DMS153 treated with DMSO at 0.1 percent for 48 hours (cell line): ENCODE data around the gene PTGIS.

Source experiments
- DNase-seq: peaks from one replicate; lab custom pipeline; 2025; ENCODE audit not compliant: unreplicated experiment; lab: John Stamatoyannopoulos, UW

Gene PTGIS

GRCh38 chr20:49532285-49532946 lies 35.5 kb downstream of the PTGIS start:
- DNase-seq = no peak

- DNase-seq = no peak
Measured at GRCh38 chr20:49529470-49529869, 38.5 kb downstream of the PTGIS start.

GRCh38 chr20:49526568-49526967 lies 41.4 kb downstream of the PTGIS start:
- DNase-seq = no peak

- no peak for DNase-seq
Measured at GRCh38 chr20:49526056-49526455, 41.9 kb downstream of the PTGIS start.

GRCh38 chr20:49523767-49524360 lies 44.1 kb downstream of the PTGIS start:
- DNase-seq = no peak

GRCh38 chr20:49521356-49521755 lies 46.6 kb downstream of the PTGIS start:
- DNase-seq = no peak

- DNase-seq = no peak
Measured at GRCh38 chr20:49519777-49520359, 48.1 kb downstream of the PTGIS start.

GRCh38 chr20:49519212-49519712 lies 48.7 kb downstream of the PTGIS start:
- DNase-seq = no peak

GRCh38 chr20:49518576-49518975 lies 49.4 kb downstream of the PTGIS start:
- no peak for DNase-seq

- no peak for DNase-seq
Measured at GRCh38 chr20:49517805-49518100, 50.2 kb downstream of the PTGIS start.

GRCh38 chr20:49516916-49517804 lies 50.8 kb downstream of the PTGIS start:
- no peak for DNase-seq

GRCh38 chr20:49515586-49515985 lies 52.4 kb downstream of the PTGIS start:
- peak; percentile 31 for DNase-seq

GRCh38 chr20:49513517-49513916 lies 54.4 kb downstream of the PTGIS start:
- DNase-seq = no peak

GRCh38 chr20:49513009-49513408 lies 54.9 kb downstream of the PTGIS start:
- no peak for DNase-seq

GRCh38 chr20:49511788-49512525 lies 56.0 kb downstream of the PTGIS start:
- no peak for DNase-seq

- DNase-seq = no peak
Measured at GRCh38 chr20:49510562-49511122, 57.3 kb downstream of the PTGIS start.

GRCh38 chr20:49508435-49509199 lies 59.3 kb downstream of the PTGIS start:
- peak; percentile 48 for DNase-seq

GRCh38 chr20:49507741-49508434 lies 60.0 kb downstream of the PTGIS start:
- DNase-seq = peak; percentile 15

- DNase-seq = no peak
Measured at GRCh38 chr20:49505518-49505917, 62.4 kb downstream of the PTGIS start.
